AG04449 (cell line): ENCODE data around the gene PPIL6.

Source experiments
- CTCF ChIA-PET: fragments of 350-600 bp; formaldehyde crosslinking; extraction: SDS; loops from one replicate; lab custom pipeline; 2021; ENCODE audit warnings: antibody characterized with exemption; lab: Yijun Ruan, JAX
- POLR2A ChIA-PET: fragments of 400-600, 350-600 bp; formaldehyde crosslinking; extraction: SDS; loops from one replicate; lab custom pipeline; 2020; ENCODE audit warnings: antibody characterized with exemption, inconsistent platforms; lab: Yijun Ruan, JAX
- DNase-seq: peaks from one replicate; pipeline ENCODE4 v3.0.0-alpha.2; 2010; ENCODE audit warnings: low read depth, low spot score
- H3K4me3 ChIP-seq: 2 replicates; pipeline ENCODE4 v1.5.1; 2011; ENCODE audit warnings: low read depth, mild to moderate bottlenecking, control low read depth, low read length
- CTCF ChIP-seq: IDR thresholded peaks from one replicate; pipeline ENCODE4 v1.5.1; 2011; ENCODE audit warnings: mild to moderate bottlenecking, moderate library complexity, low read length, control low read depth, inconsistent platforms; ENCODE audit not compliant: insufficient read depth; ENCODE audit errors: missing control alignments

Gene PPIL6

GRCh38 chr6:109379711-109380110 lies 60.7 kb downstream of the PPIL6 start:
- peak overlapping the region; percentile 93 for H3K4me3 ChIP-seq
- ChIA-PET POLR2A (no interaction called here), CTCF (no interaction called here)
- peak; percentile 46 for DNase-seq
- no peak for TF ChIP-seq CTCF

GRCh38 chr6:109377717-109378116 lies 62.7 kb downstream of the PPIL6 start:
- CTCF ChIA-PET, result interaction anchor here (0.9 to 1.6 kb wide), 2 partner anchors 15 to 190 kb away, joined by 3 to 7 read pairs; no protein-coding TSS in a partner anchor
- no peak for TF ChIP-seq CTCF

GRCh38 chr6:109374326-109374892 lies 66.0 kb downstream of the PPIL6 start:
- DNase-seq, result no peak
- ChIA-PET POLR2A (interaction anchor here (0.6 kb wide), 1 partner anchor 18 kb away, joined by 3 read pairs; no protein-coding TSS in a partner anchor), CTCF (interaction anchor here (0.9 to 2.2 kb wide), 2 partner anchors 9 to 11 kb away, joined by 3 to 9 read pairs; no protein-coding TSS in a partner anchor)
- H3K4me3 ChIP-seq, result no peak overlapping the region
- no peak for TF ChIP-seq CTCF

More at GRCh38 chr6:109377717-109378116, 62.7 kb downstream of the PPIL6 start:
- DNase-seq, result no peak
- no peak overlapping the region for H3K4me3 ChIP-seq
- POLR2A ChIA-PET, result no interaction called here

GRCh38 chr6:109373762-109374161 lies 66.7 kb downstream of the PPIL6 start:
- TF ChIP-seq CTCF, result no peak
- DNase-seq, result no peak
- CTCF ChIA-PET, result interaction anchor here (0.9 to 2.2 kb wide), 3 partner anchors 10 to 186 kb away, joined by 3 to 9 read pairs (median 7); no protein-coding TSS in a partner anchor
- POLR2A ChIA-PET, result interaction anchor here (1.3 kb wide), 1 partner anchor 9 kb away, joined by 3 read pairs; the partner anchor contains the start of gene CD164
- no peak overlapping the region for H3K4me3 ChIP-seq

- no peak for TF ChIP-seq CTCF
- ChIA-PET POLR2A (interaction anchor here (0.6 to 1.3 kb wide), 2 partner anchors 9 to 11 kb away, joined by 3 to 4 read pairs; partner anchors contain the start of gene CD164), CTCF (interaction anchor here (1.9 to 2.2 kb wide), 2 partner anchors 10 to 185 kb away, joined by 7 to 9 read pairs; no protein-coding TSS in a partner anchor)
- no peak overlapping the region for H3K4me3 ChIP-seq
- DNase-seq, result no peak
Observed at GRCh38 chr6:109373331-109373730, 67.1 kb downstream of the PPIL6 start.

- DNase-seq, result no peak
- ChIA-PET CTCF (interaction anchor here (1.9 to 2.2 kb wide), 2 partner anchors 11 to 184 kb away, joined by 7 to 9 read pairs; no protein-coding TSS in a partner anchor), POLR2A (no interaction called here)
- H3K4me3 ChIP-seq, result no peak overlapping the region
- no peak for TF ChIP-seq CTCF
Observed at GRCh38 chr6:109372130-109372529, 68.3 kb downstream of the PPIL6 start.
